Measurements from ENCODE around the gene AKR1E2.

AKR1E2 gene

GRCh38 chr10:4847561-4848355, 21.8 kb downstream of the AKR1E2 start:
- DNase-seq = no peak

DNA sequence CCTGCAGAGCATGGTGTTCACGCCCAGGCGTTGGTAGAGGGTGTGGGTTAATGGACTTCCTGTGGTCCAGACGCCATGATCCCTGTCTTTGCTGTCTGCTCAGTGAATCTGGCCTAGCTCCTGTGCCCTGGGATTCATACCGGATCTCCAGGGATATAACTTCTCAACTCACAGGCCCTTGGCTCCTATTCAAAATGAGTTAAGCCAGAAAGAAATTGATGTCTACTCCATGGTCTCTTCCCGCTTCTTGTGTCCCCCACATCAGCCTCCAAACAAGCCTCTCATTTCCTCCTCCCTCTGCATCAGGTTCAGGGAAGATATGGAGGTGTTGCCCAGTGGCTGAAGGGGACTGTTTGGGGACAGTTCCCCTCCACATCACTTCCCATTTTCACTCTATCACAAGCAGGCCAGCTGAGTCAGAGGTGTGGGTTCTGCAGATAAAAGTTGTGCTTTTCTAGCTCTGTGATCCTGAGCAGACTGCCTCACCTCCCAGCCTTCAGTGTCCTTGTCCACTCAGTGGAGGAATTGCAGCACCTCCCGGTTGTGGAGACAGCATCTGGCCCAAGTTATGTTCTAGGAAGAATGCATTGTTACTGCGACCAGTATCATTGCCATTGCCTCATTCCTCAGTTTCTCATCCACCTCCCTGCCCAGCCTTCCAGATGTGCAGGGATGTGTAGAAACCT, 22.5 kb downstream of the AKR1E2 start:
- DNase-seq = no peak

- no peak for DNase-seq
Observed at GRCh38 chr10:4849042-4849402, 23.0 kb downstream of the AKR1E2 start.

GRCh38 chr10:4849555-4850242, 23.7 kb downstream of the AKR1E2 start:
- peak; percentile 85 to 88 for DNase-seq

DNA sequence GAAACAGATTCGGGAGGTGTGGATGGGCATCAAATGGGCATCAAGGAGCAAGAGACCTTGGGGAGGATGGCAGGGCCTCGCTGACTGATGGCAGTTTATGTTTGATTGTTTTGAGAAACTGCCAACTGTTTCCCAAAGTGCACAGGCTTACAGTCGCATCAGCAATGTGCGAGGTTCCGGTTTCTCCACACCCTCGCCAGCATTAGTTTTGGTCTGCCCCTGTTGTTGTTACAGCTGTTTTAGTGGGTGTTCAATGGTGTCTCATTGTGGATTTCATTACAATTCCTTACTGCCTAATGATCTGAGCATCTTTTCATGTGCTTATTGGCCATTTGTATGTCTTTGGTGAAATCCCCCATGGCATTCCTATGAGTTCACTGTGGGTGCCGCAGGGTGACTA, 24.4 kb downstream of the AKR1E2 start:
- no peak for DNase-seq

DNA sequence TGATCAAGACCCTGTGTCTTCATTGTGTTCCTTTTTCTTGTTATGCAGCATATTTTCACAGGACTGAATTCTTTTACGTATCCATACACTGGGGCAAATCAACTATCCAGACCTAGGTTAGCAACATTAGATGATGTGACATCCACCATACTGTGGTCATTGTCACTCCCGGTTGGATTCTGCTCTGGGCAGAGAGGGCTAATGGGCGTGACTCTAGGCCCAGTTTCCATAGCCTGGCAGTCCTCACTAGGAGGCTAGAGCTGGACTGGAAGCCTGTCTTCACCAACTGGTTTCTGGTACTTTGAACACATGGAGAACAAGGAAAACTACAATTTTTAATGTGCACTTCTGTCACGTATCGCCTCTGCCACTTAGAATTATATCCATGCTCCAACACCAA, 25.2 kb downstream of the AKR1E2 start:
- DNase-seq = no peak

DNA sequence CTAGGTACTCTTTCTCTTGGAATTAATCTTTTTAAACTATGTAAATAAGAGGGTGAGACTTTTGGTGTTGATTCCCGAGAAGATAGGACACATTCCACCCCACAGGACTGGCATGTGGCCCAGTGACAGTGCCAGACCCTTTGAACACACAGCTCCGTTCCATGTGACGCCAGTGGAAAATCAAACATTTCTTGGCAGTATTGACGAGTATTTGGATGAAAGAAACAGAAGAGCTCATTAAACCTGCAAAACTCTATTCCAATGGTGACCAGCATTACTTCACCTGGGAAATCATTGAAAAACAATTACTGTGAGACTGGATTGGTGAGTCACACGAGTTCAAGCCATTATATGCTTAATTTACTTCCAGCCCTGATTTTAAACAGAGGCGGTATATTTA, 25.8 kb downstream of the AKR1E2 start:
- no peak for DNase-seq

DNA sequence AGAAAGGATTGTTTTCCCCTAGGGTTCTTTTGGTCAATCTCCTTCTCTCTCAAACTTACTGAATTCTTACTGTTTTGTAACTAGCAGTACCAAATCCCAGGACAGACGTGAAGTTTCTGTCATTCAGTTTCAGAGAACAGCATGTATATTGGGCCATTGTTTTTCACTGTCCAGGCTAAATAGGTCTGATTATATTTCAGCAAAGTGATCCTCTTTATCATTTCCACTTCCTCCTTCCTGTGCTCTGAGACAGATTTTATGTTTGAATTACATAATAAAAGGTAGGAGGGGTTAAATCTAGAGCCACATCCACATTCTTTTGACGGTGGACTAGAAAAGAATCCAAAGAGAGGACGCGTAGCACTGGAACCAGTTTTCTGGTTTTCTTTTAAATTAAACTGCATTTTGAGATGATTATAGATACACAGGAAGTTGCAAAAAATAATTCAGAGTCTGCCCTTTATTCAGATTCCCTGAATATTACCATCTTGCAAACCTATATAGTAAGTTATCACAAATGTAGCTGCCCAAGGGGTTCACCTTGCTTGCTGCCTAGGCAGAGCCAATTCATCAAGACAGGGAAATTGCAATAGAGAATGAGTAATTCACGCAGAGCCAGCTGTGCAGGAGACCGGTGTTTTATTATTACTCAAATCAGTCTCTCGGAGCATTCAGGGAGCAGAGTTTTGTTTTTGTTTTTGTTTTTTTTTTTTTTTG, 40.1 kb downstream of the AKR1E2 start:
- no peak for DNase-seq

DNA sequence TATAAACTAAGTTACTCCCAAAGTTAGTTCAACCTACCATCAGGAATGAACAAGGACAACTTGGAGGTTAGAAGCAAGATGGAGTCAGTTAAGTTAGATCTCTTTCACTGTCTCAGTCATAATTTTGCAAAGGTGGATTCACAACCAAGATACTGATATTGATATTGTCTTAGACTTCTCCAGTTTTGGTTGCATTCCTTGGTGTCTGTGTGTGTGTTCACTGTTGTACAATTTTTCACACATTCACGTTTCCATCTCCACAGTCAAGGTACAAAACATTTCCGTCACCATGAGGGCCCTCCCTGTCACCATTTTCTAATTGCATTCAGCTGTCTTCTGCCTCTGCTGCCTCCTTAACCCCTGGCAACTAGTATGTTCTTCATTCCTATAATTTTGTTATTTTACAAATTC, 41.1 kb downstream of the AKR1E2 start:
- no peak for DNase-seq

DNA sequence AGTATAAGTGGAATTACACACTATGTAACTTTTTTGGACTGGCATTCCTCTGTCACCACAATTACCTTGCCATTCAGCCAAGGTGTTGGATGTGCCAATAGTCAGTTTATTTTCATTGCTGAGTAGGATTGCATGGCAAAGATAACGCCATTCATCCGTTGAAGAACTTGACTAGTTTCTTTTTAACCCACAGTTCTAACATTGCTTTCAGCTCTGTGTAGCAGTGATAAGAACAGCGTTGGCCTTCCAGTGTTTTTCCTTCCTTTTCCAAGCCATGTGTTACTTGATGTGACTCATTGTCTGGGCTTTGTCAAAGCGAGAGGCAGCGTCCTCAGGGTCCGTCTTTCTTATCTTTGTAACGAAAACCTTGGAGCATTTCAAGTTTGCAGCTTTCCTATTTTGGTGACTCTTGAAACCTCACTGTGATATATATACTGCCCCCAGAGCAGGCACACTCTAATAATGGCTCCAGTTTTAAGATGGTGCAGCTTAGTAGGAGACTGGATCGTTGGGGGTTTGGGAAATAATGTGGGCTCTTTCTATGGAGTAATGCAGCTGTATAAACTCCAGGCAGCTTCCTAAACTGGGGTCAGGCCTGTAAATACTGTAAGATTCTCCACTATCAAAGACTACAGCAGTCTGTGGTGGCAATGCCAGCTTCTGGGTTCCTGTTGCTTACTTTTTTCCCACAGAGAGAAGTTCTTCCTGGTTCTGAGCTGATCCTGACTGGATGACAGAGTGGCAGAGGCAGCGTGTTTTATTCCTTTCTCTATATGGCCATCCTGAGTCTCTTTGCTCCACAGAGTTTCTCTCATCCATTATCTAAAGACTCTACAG, 41.7 kb downstream of the AKR1E2 start:
- DNase-seq = no peak

DNA sequence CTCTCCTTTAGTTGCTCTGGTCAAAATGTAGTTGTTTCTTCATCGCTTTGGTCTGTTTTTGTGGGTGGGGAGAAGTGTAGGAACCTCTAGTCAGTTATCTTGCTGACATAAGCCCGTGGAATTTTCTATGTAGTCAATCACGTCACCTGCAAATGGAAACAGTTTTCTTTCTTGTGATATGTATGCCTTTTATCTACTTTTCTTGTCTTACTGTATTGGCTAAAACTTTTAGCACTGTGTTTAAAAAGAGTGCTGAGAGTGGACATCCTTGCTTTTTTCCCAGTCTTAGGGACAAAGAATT, 42.3 kb downstream of the AKR1E2 start:
- DNase-seq = no peak

DNA sequence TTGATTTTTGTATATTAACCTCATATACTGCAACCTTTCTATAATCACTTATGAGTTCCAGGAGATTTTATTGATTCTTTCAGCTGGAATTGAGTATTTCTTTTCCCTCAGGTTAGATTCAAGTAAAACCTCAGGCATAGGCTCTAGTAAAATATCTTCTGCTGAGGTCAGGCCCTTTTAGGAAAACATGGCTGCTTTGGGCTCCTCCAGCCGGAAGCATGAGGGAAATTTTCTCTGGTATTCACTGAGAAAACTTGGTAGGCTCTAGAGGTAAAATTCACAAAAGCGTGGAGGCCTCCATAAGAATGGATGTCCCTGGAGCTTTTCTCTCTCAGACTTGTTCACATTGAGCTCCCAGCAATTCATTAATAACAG, 56.7 kb downstream of the AKR1E2 start:
- DNase-seq = no peak

DNA sequence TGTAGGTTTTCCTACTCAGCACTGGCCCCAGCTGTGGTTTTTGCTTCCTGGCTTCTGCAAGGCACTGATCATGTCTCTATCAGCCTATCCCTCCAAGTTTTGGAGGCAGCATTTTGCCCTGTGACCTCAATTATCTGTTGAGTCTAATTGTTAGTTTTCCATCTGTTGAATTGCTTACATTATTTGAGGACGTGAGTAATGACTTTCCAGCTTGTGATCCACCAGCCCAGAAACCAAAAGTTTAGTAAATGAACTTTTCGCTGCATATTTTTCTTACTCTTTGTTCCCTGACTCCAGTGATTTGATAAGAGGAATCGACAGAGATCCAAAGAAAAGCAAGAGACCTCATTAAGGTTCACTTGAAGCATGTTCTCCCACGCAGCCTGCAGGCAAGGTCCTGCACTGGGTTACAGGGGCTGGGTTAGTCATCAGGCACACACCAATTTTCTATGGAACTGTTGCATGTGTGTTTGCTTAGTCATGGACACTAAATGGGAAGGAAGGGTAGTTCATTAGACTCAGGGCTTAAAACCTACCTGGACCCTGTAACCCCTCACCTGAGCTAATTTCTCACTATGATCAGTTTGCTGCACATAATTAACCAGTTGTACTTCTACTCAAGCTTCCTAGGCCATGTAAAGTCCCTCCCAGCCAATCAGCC, 57.2 kb downstream of the AKR1E2 start:
- DNase-seq = no peak

- no peak for DNase-seq
Observed at GRCh38 chr10:4885162-4885561, 59.2 kb downstream of the AKR1E2 start.

DNA sequence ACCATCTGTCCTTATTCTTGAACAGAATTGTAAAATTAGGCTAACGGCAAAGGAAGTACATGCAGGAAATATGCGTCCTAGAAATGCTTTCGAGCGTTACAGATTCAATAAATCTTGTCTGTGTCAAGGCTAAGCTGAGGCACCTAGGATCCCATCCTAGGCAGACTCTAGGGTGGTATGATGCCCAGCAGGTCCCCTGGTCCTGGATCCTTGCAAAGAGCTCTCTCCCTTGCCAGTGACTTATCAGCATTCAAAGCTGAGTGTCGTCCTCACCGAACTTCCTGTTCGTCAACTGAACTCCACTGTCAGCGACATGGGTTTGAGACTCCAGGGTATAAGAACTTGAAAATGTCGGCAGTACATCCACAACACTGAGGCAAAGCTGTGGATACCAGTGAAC, 61.5 kb downstream of the AKR1E2 start:
- no peak for DNase-seq

- DNase-seq = no peak
Observed at GRCh38 chr10:4888236-4888635, 62.2 kb downstream of the AKR1E2 start.

GRCh38 chr10:4889959-4890358, 64.0 kb downstream of the AKR1E2 start:
- DNase-seq = no peak

DNA sequence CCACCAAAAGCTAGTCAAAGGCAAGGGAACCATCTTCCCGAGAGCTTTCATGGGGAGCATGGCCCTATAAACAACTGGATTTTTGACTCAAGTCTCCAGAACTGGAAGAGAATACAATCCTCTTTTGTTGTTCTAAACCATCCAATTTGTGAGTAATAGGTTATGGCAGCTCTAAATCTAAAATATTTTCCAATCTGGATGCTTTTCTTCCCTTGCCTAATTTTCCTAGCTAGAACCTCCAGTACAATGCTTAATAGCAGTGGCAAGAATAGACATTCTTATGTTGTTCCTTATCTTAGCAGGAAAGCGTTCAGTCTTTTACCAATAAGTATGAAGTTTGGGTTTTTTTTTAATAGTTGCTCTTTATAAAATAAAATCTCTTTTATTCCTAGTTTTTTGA, 66.7 kb downstream of the AKR1E2 start:
- no peak for DNase-seq

DNA sequence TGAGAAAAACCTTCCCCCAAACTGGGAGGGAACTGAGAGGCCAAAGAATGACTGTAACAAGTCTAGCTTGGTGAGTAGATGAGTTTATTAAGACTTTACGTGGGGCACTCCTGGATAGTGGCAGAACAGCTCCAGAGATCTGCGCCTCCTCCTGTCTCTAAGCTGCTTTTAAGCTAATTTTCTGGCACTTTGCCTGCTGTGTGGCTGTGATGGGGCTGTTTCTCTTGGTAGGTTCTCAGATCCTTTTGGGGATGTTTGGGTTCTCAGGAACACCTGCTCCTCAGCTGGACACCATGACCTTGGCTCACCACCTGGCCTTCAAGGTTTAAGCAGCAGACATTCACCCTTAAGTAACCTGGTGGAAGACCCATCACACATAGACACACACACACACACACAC, 68.3 kb downstream of the AKR1E2 start:
- no peak for DNase-seq
